NCI-H446 treated with DMSO at 0.1 percent for 48 hours (cell line): ENCODE measurements around the gene HECW1.
A peak's percentile ranks its signal among the peaks of the same experiment; 100 is the strongest.

Source experiments
- DNase-seq: peaks from one replicate; lab custom pipeline; 2025; lab: John Stamatoyannopoulos, UW

HECW1 gene

GRCh38 chr7:43506460-43506859 lies 394.0 kb downstream of the HECW1 start:
- no peak for DNase-seq

GRCh38 chr7:43508461-43508860 lies 396.0 kb downstream of the HECW1 start:
- no peak for DNase-seq

GRCh38 chr7:43509906-43510305 lies 397.5 kb downstream of the HECW1 start:
- no peak for DNase-seq

DNA sequence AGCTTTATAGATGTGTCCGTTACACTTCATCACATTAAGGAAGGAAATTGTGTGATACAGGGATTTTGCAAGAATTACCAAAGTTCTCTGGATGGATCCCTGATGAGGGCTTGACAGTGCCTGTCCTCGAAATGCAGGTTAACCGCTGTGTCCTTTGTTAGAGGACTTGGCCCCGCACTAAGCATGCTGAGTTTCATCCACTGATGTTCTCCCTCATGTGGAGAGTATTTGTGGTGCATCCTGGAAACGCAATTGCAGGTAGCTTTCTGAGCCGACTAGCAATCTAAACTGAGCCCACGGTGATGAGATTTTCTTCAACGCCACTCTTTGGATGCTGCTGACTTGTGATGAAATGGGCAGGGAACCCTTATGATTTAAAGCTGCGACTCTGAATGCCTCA lies 398.6 kb downstream of the HECW1 start:
- no peak for DNase-seq

- DNase-seq, result no peak
Measured at GRCh38 chr7:43511769-43512515, 399.5 kb downstream of the HECW1 start.

GRCh38 chr7:43513251-43513650 lies 400.8 kb downstream of the HECW1 start:
- DNase-seq, result no peak

DNA sequence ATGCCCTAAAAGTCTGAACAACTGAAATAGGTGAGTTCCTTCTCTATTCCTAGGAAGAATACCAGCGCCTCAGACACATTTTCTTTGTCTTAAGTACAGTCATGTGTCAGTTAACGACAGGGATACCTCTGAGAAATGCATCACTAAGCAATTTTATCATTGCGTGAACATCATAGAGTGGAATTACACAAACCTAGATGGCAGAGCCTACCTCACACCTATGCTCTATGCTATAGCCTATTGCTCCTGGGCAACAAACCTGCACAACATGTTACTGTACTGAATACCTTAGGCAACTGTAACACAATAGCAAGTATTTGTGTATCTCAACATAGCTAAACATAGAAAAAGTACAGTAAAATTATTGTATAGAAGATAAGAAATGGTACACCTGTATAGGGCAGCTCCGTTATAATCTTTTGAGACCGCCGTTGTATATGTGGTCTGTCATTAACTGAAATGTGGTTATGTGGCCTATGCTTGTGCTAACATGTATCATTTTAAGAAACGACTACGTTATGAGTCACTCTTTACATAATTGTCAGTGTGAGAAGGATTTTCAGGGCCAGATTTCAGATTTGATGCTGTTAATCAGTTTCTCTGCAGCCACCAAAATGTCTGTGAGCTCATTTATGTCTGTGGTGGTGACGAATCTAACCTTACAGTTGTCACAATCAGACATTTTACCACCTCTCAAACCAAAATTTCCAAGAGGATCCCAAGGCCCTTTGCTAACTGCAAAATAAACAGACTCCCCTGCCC lies 404.3 kb downstream of the HECW1 start:
- no peak for DNase-seq

DNA sequence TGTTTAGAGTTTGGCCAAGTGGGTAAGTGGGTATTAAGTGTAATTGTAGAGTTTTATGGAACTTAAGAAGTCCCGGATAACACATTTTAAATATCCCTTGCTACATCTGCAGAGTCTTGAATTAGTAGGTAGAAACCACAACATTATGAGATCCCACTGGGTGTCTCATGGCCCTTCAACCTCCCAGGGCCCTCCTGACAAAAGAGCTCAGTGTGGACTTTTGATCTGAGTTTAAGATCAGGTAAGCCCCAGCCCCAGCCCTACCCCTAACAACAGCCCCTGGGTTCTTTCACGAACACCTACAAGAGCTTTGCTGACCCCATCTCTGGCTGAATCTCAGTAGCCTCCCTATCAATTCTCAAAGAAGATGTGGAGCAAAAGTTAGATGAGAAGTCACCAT lies 405.0 kb downstream of the HECW1 start:
- no peak for DNase-seq

DNA sequence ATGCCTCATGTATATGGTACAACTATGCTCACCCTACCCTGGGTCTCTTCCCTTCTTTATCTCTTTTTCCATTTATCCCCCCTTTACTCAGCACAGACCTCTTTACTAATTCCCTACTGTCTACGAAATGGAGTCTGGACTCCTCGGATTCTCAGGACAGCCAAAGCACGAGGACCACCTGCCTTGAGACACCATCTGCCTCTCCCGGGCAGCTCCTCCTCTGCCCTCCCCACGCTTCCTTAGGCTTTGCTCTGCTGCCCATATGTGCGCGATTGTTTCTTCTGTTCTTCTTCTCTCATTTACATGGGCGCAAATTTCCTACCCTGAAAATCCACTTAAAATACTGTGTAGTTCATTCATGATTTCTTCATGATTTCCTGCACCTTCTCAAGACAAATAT lies 407.8 kb downstream of the HECW1 start:
- no peak for DNase-seq

- no peak for DNase-seq
Measured at GRCh38 chr7:43522406-43523156, 410.1 kb downstream of the HECW1 start.

DNA sequence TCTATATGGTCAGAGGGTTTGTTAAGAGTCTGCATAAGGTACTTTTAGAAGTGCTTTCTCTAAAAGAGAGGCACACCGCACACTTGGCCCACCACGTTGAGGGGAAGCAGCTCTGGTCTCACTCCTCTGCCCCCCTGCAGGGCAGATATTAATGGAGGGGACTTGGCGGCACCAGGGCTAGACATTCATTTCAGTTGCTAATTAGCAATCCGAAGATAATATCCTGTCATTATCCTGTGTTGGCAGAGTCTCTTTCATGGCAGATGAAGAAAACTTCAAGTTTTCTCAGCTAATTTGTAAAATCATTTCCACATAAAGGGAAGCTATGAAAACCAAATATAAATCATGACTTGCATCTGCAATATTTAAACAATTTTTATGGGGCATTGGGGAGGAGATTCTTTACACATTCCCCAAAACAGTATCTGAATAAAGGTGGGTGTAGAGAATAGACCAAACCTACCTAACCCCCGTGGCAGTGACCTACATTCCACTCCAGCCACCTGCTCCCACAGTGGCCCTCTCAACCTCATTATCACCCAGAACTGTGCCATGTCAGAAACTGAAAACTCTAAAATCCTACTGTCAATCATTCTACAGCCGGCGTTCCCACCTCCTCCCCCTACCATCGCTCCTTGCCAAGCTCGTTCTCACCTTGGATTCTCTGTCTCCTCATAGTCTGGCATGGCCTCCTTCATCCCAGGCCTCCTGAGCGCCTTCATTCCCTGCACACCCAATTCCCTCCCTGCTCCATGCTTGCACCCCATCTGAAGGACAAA lies 416.3 kb downstream of the HECW1 start:
- no peak for DNase-seq

DNA sequence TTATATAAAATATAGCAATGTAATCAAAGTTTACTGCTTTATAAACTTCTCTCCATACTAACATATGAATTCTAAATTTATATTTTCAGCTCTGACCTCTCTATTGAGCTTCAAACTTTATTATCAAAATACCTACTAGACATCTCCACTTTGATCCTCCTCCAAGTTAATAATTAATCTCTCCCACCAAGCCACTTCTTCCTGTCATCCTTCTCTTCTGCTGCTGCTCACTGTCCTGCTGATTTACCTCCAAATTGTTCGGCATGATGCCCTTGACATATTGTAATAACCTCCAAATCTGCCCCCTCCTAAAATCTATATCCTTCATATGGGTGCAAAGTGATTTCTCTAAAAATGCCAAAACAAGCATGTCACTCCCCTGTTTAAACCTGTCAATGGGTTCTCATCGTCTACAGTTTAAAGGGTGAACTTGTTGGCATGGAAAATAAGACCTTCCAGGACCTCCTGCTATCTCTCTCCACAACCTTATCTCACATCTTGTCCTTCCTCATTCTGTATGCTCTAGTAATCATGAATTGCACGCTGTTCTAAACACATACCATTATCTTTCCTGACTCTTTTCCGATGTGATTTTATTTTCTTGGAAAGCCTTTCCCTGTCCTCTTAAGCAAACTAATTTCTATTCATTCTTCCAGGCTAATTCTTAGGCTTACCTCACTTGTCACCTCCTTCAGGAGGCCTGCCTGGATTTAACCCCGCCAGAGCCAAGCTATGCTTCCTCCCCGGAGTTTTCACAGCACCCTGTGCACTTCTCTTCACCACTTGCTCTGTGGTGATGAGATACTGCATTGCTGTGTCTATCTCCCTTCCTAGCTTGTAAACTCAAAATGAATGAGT lies 418.3 kb downstream of the HECW1 start:
- no peak for DNase-seq

DNA sequence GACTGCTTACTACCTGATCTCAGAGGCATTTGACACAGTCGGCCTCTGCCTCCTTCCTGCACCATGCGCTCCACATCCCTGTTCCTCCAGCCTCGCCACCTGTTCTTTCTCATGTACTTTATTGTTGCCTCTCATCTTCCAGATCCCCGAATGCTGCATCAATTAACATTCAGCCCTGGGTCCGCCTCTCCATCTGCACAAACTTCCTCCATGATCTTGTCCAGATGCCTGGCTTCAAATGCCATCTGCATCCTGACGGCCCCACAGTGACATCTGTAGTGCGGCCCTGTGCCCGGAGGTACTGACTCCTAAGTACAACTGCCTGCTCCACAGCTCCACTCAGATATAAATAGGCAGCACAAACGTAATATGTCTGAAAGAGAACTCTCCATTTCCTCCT lies 419.3 kb downstream of the HECW1 start:
- DNase-seq, result peak; percentile 54

- DNase-seq, result no peak
Measured at GRCh38 chr7:43533801-43534479, 421.5 kb downstream of the HECW1 start.

GRCh38 chr7:43535031-43535451 lies 422.6 kb downstream of the HECW1 start:
- DNase-seq, result no peak

DNA sequence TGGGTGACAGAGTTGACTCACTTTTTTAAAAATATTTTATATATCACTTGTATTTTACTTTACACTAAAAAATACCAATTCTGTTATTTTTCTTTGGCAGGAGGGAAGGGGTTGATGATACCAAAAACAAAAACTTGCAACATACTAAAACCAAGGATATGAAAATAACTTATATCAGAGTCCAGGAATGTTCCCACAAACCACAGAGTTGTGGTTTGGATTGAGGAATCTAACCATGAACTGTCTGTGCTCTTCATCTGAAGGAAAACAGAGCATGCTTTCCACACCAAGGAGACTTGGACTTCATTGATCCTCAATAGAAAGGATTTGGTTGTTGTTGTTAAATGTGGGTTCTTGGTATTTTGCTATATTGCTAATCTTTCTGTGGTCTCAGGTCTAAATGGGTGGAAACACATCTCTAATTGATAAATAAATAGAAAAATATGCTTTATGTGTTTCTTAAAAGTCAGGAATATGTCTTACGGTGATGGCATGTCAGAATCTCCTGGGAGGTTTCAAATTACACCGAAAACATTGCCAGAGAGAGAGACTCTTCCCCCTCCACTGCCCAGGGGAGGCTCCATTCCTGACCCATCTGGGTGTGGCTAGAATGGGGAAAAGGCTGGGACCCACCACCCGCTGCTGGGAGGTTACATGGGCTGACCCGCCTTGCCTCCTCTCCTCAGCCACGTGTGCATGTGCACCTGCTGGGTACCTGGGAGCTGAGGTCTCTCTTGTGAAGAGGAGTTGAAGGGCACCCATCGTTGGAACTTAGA lies 423.6 kb downstream of the HECW1 start:
- no peak for DNase-seq

GRCh38 chr7:43536773-43537172 lies 424.3 kb downstream of the HECW1 start:
- no peak for DNase-seq

- no peak for DNase-seq
Measured at GRCh38 chr7:43537765-43538403, 425.4 kb downstream of the HECW1 start.

DNA sequence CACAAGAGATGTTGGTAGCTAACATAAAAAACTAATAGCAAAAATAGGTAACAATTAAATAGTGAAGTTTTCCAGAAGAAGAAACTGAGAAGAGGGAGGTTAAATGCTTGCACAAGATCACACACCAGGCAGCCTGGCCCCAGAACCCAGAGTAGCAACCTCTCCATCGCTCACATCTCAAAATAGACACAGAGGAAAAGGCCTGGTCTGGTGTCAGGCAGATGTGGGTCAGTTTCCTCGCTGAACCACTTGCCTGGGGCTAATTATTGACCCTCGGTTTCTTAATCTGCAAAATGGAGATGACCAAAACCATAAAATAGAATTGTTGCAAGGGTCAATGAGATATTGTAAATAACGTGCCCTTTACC lies 425.9 kb downstream of the HECW1 start:
- no peak for DNase-seq
